Mammary epithelial cell (primary cell): Measurements from ENCODE around the gene GCC2.
"Not testable (repeated sequence)": the region's sequence is repeated elsewhere in the genome, so short reads cannot be mapped to it uniquely, and the experiment has no call there.

Experiments used
- EZH2 ChIP-seq: IDR thresholded peaks from 2 replicates; pipeline ENCODE4 v1.6.1; 2012; ENCODE audit warnings: low read length, inconsistent platforms, borderline replicate concordance
- TF ChIP-seq, protein P1 (sequence below), 2 donors: IDR thresholded peaks in 1 of 2; conservative IDR thresholded peaks in 1 of 2; 2 replicates each; pipeline ENCODE4 v1.5.1; 2011 to 2012; ENCODE audit warnings: inconsistent platforms in 2 of 2, low read length in 2 of 2, mild to moderate bottlenecking in 2 of 2, control low read depth in 1 of 2, low read depth in 1 of 2; ENCODE audit not compliant: insufficient read depth in 1 of 2; ENCODE audit errors: extremely low read depth in 1 of 2

DNA sequence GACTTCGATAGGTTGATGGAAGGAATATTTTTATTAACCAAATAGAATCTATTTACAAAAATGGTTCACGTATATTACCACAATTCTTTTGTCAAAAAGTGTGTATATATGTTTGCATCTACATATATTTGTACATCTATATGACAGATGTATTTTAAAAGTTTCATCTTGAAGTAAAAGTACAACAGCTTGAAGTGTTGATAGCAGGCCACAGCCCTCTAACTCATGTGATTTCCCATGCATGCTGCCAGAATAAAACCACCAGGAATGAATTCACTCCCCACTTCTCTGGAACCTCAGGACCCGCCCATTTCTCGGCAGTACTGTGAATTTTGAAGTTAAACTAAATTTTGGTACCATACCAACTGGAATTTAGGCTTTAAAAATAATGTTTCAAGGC lies 58.6 kb downstream of the GCC2 start:
- TF ChIP-seq, protein P1, sequence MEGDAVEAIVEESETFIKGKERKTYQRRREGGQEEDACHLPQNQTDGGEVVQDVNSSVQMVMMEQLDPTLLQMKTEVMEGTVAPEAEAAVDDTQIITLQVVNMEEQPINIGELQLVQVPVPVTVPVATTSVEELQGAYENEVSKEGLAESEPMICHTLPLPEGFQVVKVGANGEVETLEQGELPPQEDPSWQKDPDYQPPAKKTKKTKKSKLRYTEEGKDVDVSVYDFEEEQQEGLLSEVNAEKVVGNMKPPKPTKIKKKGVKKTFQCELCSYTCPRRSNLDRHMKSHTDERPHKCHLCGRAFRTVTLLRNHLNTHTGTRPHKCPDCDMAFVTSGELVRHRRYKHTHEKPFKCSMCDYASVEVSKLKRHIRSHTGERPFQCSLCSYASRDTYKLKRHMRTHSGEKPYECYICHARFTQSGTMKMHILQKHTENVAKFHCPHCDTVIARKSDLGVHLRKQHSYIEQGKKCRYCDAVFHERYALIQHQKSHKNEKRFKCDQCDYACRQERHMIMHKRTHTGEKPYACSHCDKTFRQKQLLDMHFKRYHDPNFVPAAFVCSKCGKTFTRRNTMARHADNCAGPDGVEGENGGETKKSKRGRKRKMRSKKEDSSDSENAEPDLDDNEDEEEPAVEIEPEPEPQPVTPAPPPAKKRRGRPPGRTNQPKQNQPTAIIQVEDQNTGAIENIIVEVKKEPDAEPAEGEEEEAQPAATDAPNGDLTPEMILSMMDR (conservative IDR thresholded peaks at IDR 0.05 in 1 of 2, IDR thresholded peaks at IDR 0.05 in 1 of 2; ENCODE audit: extremely low read depth in 1 of 2, insufficient read depth in 1 of 2, low read depth in 1 of 2, low read length in 2 of 2) = not testable (repeated sequence)
- TF ChIP-seq EZH2 = not testable (repeated sequence)
